ENCODE results near the gene NREP.
A peak's percentile ranks its signal among the peaks of the same experiment; 100 is the strongest.

NREP gene, protein sequence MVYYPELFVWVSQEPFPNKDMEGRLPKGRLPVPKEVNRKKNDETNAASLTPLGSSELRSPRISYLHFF

DNA sequence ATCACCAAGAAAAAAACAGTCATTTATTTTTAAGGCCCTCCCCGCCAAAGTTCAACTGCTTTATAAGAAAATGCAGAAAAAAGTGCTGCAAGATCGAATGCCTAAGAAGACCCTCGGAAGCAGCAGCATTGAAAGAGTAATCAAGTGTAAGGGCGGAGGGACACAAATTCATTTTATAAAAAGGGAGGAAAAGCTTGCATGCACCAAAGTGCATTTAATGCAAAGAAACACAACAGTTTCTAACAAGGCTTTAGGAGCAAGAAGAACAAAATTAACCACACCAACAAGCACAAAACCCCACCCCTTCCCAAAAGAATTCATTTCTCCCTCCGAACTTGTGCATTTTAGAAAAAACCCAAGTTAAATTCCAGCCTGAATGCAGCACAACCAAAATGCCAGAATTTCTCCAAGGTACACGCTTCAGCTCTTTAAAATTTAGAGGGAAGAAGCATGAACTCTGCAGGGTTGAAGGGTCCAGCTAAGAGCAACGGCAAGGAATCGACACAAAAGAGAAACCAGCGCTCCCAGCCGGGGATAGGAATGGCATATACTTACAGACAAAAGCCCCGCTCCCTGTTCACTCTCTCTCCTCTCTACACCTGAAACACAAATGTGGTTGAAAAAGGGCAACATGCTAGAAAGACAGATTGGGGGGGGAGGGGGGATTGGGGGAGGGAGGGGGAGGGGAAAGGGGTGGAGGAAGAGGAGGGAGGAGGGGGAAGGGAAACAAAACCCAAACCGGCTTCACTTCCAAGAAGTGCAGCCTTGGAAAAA is at the start of gene NREP:
TSS of gene NREP (minus strand) at position 614 of the 774 bp plus-strand sequence. CDS start 1,422 bp downstream, outside the sequence.
- no peak for DNase-seq (ENCODE audit: low spot score)
- Histone ChIP-seq H3K27ac (peak within 1 kb of the TSS; percentile 90 to 94), H3K4me3 (peak within 1 kb of the TSS; percentile 75)
- TF ChIP-seq, protein P1, sequence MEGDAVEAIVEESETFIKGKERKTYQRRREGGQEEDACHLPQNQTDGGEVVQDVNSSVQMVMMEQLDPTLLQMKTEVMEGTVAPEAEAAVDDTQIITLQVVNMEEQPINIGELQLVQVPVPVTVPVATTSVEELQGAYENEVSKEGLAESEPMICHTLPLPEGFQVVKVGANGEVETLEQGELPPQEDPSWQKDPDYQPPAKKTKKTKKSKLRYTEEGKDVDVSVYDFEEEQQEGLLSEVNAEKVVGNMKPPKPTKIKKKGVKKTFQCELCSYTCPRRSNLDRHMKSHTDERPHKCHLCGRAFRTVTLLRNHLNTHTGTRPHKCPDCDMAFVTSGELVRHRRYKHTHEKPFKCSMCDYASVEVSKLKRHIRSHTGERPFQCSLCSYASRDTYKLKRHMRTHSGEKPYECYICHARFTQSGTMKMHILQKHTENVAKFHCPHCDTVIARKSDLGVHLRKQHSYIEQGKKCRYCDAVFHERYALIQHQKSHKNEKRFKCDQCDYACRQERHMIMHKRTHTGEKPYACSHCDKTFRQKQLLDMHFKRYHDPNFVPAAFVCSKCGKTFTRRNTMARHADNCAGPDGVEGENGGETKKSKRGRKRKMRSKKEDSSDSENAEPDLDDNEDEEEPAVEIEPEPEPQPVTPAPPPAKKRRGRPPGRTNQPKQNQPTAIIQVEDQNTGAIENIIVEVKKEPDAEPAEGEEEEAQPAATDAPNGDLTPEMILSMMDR (IDR thresholded peaks at IDR 0.05) = no peak

DNA sequence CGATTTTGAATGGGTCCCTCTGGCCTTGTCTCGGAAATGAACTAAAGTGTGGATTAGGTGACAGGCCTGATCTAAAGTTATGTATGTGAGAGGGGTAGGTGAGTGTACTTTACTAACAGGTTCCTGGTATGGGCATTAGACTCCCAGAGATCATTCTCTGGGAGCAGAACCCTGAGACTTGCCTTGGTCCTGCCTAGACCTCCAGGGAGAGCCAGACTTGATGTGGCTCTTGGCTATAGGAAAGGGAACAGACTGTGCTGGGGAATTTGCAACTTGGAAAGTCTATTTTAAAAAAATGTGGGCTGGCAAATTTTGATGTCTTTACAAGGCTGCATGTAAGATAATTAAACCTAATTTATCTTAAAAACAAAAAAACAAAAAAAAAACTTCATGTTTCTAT is 49.8 kb upstream of the NREP start:
- Histone ChIP-seq H3K27ac (no peak overlapping the region), H3K4me3 (no peak overlapping the region)
- TF ChIP-seq, protein P1 (IDR thresholded peaks at IDR 0.05) = no peak
- DNase-seq (ENCODE audit: low spot score) = no peak

DNA sequence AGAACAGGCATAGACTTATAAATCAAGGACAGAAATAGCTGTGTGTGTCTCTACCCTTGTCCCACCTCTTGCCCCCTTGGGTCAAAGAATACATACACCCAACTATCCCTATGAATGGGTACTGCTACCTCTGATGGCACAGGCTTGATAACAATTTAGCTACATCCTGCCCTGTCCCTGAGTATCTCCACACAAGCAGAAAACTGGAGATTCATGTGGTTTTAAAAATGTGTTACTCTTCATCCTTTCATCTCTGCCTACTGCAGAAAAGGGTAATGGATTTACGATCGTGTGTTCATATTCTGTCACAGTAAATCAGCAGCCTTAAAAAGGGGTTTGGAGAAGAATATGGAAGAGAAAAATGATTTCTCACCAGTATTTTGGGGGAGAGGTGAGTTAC is 49.2 kb upstream of the NREP start:
- Histone ChIP-seq H3K4me3 (no peak overlapping the region), H3K27ac (no peak overlapping the region)
- TF ChIP-seq, protein P1 (IDR thresholded peaks at IDR 0.05) = no peak
- DNase-seq (ENCODE audit: low spot score) = no peak

DNA sequence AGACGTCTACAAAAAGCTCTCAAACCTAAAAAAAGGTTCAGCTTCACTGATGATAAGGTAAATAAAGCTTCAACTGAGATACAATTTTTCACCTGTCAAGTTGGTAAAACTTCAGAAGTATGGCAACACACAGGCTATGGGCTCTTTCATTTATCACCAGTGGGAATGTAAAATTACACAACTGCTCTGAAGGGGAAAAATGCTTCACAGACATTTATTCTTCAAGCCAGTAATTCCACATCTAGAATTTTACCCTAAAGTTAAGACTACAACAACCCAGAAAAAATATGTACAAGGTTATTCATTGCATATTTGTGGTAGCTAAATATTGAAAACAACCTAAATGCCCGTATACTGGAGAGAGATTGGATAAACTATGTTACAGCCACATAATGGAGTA is 48.1 kb upstream of the NREP start:
- Histone ChIP-seq H3K27ac (no peak overlapping the region), H3K4me3 (no peak overlapping the region)
- no peak for DNase-seq (ENCODE audit: low spot score)
- TF ChIP-seq, protein P1 (IDR thresholded peaks at IDR 0.05) = no peak

DNA sequence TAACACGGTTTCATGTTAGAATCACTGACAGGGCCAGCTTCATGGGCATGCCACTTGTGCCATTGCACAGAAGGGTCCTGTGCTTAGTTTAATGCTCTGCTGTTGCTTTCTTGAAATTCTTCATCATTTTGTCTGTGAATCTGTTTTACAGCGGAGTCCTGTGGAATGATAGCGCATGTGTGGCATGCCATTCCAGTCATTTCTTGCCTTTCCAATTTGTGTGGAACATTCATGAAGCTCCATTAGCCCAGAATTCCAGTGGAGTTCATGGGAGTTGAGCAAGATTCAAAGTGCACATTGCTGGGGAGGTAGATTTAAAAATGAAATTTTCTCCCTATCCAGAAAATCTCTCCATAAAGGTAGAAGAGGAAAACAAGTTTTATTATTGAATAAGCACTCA is 43.4 kb upstream of the NREP start:
- no peak for DNase-seq (ENCODE audit: low spot score)
- H3K27ac ChIP-seq = no peak overlapping the region
- TF ChIP-seq, protein P1 (IDR thresholded peaks at IDR 0.05) = no peak
- H3K4me3 ChIP-seq = no peak overlapping the region

DNA sequence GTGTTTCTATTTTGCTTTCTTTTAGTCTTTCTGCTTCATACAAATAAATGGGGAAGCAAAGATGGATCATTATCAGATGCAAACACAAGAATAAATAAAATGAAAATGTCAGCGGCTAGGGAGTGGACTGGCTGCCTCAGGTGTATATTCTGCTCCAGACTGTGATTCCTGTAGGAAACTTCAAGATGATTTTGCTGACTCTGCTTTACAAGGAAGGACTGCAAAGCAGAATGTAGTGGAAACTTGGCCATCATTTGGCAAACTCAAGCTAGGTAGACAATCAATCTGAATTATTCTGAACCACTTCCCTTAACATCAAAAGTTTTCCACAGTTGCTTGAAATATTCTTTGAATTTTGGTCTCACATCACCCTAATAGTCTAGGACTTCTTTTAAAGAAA is 38.1 kb upstream of the NREP start:
- no peak for DNase-seq (ENCODE audit: low spot score)
- TF ChIP-seq, protein P1 (IDR thresholded peaks at IDR 0.05) = no peak
- Histone ChIP-seq H3K27ac (no peak overlapping the region), H3K4me3 (no peak overlapping the region)

DNA sequence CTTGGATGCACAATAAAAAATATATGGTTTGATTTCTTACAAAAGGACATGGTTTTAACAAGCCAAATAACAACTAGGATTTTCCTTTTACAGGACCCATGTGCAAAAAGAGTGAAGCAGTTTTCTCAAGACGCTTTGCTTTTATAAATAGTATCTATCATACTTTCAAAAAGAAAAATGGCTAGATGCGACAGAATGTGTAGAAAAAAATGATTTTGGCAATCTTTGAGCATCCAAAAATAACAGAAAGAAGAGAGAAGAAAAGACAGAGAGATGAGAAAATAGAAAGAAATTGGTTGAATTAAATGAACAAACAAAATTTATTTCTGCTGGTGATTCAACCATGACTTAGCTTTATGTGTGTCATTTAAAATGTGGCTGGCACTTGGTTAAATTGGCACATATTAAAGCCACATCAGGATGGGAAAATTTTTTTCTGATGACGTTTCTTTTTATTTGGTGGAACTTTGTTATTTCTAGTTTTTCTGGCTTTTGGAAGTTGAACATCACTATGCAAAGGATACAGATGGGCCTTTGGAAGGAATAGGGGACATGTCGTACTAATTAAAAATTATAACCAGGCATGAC is 35.6 kb upstream of the NREP start:
- Histone ChIP-seq H3K4me3 (no peak overlapping the region), H3K27ac (no peak overlapping the region)
- TF ChIP-seq, protein P1 (IDR thresholded peaks at IDR 0.05) = no peak
- DNase-seq (ENCODE audit: low spot score) = no peak
